ENCODE results near the gene CHD3. TPM values are rescaled to one million over a fixed set of nuclear protein-coding genes. Genes with fewer than 3 reads are reported as not detected.

The CHD3 gene
- total and polyA plus RNA-seq, 10 of the 15 experiments (the other 5 are each of a cell fraction or from before 2014, with no cell fraction given) = 1.4 to 86.8 (median 39.1) TPM

DNA sequence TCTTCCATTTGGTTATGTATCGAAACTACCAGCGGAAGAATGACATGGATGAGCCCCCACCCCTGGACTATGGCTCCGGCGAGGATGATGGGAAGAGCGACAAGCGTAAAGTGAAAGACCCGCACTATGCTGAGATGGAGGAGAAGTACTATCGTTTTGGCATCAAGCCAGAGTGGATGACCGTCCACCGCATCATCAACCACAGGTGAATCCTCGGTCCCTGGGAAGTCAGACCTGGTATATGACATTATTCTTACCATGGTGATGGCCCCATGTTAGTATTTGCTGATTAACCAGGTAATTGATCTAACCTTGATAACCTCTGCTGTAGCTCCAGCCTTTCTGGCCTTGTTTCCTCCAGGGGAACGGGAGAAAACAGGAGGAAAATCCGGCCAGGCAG, 8.5 kb downstream of the CHD3 start (continued):
- TF ChIP-seq SIX5 (IDR thresholded peaks at IDR 0.05; ENCODE audit: low read depth, low read length, severe bottlenecking) = no peak

DNA sequence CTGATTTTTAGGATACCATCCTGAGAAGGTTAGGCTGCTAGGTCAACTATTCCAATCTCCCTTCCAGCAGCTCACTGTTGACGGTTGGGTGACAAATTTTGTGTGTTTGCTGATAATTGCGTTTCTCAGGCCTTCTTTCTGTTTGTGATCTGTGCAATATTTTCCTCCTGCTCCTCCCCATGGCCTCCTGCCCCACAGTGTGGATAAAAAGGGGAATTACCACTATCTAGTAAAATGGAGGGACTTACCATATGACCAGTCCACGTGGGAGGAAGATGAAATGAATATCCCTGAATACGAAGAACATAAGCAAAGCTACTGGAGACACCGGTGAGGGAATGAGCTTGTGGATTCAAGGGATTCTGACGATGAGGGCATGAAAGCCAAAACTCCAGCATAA, 9.2 kb downstream of the CHD3 start:
- ChIA-PET CTCF (interaction anchor here (0.9 to 1.7 kb wide), 9 partner anchors 29 to 163 kb away, joined by 3 to 5 read pairs (median 4); partner anchors contain the start of gene NAA38), POLR2A (interaction anchor here (1.1 kb wide), 1 partner anchor 18 kb away, joined by 4 read pairs; no protein-coding TSS in a partner anchor), SMC1A (ENCODE audit: uncharacterized antibody, unreplicated experiment) (interaction anchor here (0.7 to 2.8 kb wide), 4 partner anchors 33 to 247 kb away, joined by 3 to 12 read pairs (median 8); partner anchors contain the start of gene ATP1B2), RAD21 (ENCODE audit: unreplicated experiment) (interaction anchor here (0.6 to 0.7 kb wide), 2 partner anchors 14 to 133 kb away, joined by 3 read pairs; no protein-coding TSS in a partner anchor)
- Histone ChIP-seq H3K79me2 (ENCODE audit: control insufficient read depth, insufficient read depth, low read length) (no peaks in the 10 kb centered on the region), H3K4me1 (ENCODE audit: control insufficient read depth, insufficient read depth, low read length) (no peaks in the 10 kb centered on the region), H3K36me3 (ENCODE audit: control insufficient read depth in 2 of 2, insufficient read depth in 2 of 2, low read length in 1 of 2) (peaks cover 31 to 52% of the 10 kb centered on the region in 2 experiments), H3K9me3 (replicated peaks; ENCODE audit: control insufficient read depth, insufficient read depth, low read length) (no peaks in the 10 kb centered on the region), H3K9ac (ENCODE audit: control insufficient read depth, insufficient read depth, low read length) (no peak overlapping the region), H3K27ac (ENCODE audit: control insufficient read depth, insufficient read depth) (no peak overlapping the region), H4K20me1 (ENCODE audit: control insufficient read depth, insufficient read depth) (no peaks in the 10 kb centered on the region), H3K4me2 (ENCODE audit: control insufficient read depth, insufficient read depth) (no peak overlapping the region), H2AFZ (ENCODE audit: control insufficient read depth, low read depth, low read length) (no peak overlapping the region), H3K4me3 (no peak overlapping the region), H3K27me3 (replicated peaks in 1 of 2; ENCODE audit: control insufficient read depth in 2 of 2, insufficient read depth in 2 of 2, low read length in 1 of 2) (no peaks in the 10 kb centered on the region)
- no TSS peak for BruUV-seq (replicated peaks)
- TF ChIP-seq TARDBP (IDR thresholded peaks at IDR 0.05; ENCODE audit: borderline replicate concordance) (no peak), ZSCAN29 (IDR thresholded peaks at IDR 0.05) (no peak), EZH2 (IDR thresholded peaks at IDR 0.05; ENCODE audit: borderline replicate concordance, control insufficient read depth, low read depth, low read length) (no peak), SMC3 (IDR thresholded peaks at IDR 0.05; ENCODE audit: borderline replicate concordance, low read length) (peak; percentile 35; the same call in 1 of the 2 replicates), RAD21 (IDR thresholded peaks at IDR 0.05; ENCODE audit: insufficient read depth, low read depth, low read length) (peak; percentile 54)
- TF ChIP-seq, protein P1, sequence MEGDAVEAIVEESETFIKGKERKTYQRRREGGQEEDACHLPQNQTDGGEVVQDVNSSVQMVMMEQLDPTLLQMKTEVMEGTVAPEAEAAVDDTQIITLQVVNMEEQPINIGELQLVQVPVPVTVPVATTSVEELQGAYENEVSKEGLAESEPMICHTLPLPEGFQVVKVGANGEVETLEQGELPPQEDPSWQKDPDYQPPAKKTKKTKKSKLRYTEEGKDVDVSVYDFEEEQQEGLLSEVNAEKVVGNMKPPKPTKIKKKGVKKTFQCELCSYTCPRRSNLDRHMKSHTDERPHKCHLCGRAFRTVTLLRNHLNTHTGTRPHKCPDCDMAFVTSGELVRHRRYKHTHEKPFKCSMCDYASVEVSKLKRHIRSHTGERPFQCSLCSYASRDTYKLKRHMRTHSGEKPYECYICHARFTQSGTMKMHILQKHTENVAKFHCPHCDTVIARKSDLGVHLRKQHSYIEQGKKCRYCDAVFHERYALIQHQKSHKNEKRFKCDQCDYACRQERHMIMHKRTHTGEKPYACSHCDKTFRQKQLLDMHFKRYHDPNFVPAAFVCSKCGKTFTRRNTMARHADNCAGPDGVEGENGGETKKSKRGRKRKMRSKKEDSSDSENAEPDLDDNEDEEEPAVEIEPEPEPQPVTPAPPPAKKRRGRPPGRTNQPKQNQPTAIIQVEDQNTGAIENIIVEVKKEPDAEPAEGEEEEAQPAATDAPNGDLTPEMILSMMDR (IDR thresholded peaks at IDR 0.05 in 2 of 3, conservative IDR thresholded peaks at IDR 0.05 in 1 of 3; ENCODE audit: control insufficient read depth in 2 of 3, extremely low read depth in 1 of 3, insufficient read depth in 1 of 3, low read depth in 3 of 3, low read length in 3 of 3) = peak in 2 of 3 experiments; percentile 31 to 34; a peak in 5 of 6 replicates
- TF ChIP-seq, protein P2, sequence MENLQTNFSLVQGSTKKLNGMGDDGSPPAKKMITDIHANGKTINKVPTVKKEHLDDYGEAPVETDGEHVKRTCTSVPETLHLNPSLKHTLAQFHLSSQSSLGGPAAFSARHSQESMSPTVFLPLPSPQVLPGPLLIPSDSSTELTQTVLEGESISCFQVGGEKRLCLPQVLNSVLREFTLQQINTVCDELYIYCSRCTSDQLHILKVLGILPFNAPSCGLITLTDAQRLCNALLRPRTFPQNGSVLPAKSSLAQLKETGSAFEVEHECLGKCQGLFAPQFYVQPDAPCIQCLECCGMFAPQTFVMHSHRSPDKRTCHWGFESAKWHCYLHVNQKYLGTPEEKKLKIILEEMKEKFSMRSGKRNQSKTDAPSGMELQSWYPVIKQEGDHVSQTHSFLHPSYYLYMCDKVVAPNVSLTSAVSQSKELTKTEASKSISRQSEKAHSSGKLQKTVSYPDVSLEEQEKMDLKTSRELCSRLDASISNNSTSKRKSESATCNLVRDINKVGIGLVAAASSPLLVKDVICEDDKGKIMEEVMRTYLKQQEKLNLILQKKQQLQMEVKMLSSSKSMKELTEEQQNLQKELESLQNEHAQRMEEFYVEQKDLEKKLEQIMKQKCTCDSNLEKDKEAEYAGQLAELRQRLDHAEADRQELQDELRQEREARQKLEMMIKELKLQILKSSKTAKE (IDR thresholded peaks at IDR 0.05; ENCODE audit: low read depth, poor library complexity, severe bottlenecking) = no peak
- peak; percentile 35; the same call in 1 of the 3 replicates for ATAC-seq
- in situ Hi-C loops (cut with MboI) = no loop called here
- DNase-seq (ENCODE audit: low read depth, low spot score) = no peak
- FAIRE-seq = peak; percentile 56
- 42% methylated on average over 6 of the region's 6 CpGs for WGBS (ENCODE audit: insufficient coverage, insufficient replicate concordance, low lambda C conversion rate, missing lambda C conversion rate)
- intact Hi-C loops (cut with micrococcal nuclease; ENCODE audit: unreplicated experiment) = loop anchor here (5.0 kb wide), 1 partner anchor 35 kb away; no protein-coding TSS in a partner anchor

All from GM12878 (cell line).